GM19467 (cell line): ENCODE data around the gene FBN3.

Experiments
- ATAC-seq: cut with Tn5 transposase; IDR thresholded peaks from one replicate; pipeline ENCODE4 v1.9.1; 2021; ENCODE audit warnings: mild to moderate bottlenecking, moderate library complexity; ENCODE audit not compliant: unreplicated experiment

The FBN3 gene

DNA sequence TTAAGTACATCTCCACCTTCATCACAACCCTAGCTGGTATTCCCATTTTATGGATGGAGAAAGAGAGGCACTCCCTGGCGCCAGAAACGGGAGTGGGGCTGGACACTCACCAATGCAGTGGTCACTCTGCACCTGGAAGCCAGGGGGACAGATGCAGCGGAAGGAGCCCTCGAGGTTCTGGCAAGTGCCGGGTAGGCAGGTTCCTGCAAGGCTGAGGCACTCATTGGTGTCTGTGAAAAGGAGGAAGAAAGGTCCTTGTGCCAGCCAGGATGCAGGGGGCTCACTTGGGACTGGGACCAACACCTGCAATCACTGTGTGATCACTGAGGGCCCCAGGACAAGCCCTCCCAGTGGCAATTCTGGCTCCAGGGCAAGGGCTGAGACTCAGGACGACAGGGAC is 55.1 kb downstream of the FBN3 start:
- no peak for ATAC-seq

- no peak for ATAC-seq
Observed at GRCh38 chr19:8093740-8094139, 55.7 kb downstream of the FBN3 start.

- no peak for ATAC-seq
Observed at GRCh38 chr19:8090950-8091349, 58.4 kb downstream of the FBN3 start.

DNA sequence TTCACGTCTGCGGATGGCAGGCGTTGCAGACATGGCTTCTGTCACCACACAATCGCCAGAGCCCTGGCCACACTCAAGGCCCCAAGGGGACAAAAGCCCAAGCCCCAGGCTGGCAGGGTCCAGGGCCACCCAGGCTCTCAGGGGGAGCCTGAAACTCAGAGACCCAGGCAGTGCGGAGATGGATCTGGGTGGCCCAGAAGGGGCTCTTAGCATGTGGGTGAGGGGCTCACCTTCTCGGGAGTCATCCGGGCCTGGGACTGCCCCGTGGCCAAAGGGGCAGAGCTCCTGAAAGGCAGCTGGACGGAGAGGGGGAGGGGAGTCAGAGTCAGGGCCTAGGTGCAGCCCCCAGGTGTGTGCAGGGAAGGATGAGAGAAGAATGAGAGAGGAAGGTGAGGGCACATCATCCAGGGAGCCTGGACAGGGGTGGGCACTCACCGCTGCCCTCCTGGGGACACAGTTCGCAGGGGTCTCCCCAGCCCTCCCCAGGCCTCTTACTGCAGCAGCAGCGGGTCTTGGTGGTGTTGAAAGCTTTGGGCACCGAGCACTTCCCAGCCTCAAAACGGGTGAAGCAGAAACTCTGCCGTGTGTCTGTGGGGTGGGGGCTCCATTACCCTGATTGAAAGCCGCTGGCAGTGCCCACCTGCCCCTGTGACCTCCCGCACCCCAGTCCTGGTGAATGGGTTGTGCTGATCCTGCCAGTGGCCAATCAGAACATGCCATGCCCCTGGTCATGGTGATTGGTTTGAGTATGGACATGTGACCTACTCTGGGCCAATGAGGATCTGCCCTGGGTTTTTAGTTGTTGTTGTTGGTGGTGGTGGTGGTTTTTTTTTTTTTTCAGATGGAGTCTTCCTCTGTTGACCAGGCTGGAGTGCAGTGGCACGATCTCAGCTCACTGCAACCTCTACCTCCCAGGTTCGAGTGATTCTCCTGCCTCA is 59.5 kb downstream of the FBN3 start:
- no peak for ATAC-seq

- ATAC-seq = no peak
Observed at GRCh38 chr19:8088752-8089663, 60.4 kb downstream of the FBN3 start.

DNA sequence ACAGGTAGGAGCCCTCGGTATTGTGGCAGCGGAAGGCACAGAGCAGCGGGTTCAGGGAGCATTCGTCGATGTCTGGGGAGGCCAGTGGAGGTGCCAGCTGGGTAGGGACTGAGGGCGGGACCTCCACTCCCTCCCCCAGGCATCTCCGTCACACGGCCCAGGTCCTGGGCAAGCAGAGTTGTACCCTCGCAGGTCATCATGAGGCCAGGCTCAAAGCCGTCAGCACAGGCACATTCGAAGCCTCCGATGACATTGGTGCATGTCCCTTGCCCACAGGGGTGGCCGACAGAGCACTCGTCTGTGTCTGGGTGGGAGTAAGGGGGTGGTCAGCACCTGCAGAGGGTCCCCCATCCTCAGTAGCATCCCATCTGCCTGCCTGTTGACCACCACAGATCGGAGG is 61.5 kb downstream of the FBN3 start:
- no peak for ATAC-seq

- ATAC-seq = no peak
Observed at GRCh38 chr19:8086849-8087248, 62.5 kb downstream of the FBN3 start.

DNA sequence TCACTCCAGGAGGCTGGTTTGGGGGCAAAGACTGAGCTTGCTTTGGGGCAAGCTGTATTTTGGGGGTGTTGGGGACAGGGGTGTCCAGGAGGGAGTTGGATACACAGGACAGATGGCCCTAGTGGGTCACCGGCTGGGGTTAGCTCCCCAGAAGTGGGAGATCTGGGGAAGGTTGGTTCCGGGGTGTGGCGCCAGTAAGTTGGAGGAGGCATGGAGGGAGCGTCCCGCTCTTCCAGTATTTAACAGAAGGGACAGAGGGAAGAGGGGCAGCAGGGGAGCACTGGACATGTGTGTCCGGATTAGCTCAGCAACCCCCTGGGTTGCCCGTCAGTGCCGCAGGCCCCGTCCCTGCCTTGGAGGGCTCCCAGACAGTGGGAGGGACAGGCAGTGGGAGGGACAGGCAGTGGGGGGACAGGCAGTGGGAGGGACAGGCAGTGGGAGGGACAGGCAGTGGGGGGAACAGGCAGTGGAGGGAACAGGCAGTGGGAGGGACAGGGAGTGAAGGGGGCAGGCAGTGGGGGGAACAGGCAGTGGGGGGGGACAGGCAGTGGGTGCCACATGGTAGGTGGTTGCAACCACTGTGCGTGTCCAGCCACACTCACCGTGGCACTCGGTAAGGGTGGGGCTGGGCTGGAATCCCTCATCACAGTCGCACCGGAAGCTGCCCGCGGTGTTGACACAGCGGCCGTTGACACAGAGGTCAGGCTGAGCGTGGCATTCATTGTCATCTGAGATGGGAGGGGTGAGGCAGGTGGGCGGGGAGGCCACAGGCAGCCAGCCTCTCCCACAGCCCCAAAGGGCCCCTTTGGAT is 63.6 kb downstream of the FBN3 start:
- no peak for ATAC-seq

DNA sequence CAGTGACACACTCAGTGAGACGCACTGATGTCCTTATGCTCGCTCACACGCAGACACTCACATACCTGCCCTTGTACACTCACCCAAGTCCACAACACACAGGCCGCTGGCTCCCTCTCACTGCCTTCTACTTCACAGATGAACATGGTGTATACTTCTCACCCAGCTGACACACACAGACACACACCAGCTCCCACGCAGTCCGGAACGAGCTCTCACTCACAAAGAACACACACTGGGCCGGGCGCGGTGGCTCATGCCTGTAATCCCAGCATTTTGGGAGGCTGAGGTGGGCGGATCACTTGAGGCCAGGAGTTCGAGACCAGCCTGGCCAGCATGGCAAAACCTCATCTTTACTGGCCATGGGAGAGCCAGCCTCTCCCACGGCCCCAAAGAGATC is 65.2 kb downstream of the FBN3 start:
- no peak for ATAC-seq

- ATAC-seq = no peak
Observed at GRCh38 chr19:8083141-8083540, 66.3 kb downstream of the FBN3 start.

- ATAC-seq = no peak
Observed at GRCh38 chr19:8081569-8082550, 67.5 kb downstream of the FBN3 start.

- ATAC-seq = no peak
Observed at GRCh38 chr19:8080832-8081231, 68.6 kb downstream of the FBN3 start.

DNA sequence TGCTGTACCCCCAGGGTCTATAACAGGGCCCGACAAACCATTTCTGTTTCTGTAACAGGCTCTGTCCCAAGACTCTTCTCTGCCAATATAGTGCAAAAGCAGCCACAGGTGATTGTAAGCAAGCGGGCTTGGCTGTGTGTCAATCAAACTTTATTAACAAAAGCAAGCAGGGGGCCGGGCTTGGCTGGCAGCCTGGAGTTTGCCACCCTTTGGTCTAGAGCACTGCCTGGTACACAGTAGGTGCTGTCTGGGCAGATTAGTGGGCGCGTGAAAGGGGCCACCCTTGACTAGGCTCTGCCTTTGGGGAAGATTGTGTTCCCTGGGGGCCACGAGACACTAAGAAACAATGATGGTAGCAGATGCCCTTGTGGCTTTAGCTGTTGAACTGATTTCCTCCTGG is 69.4 kb downstream of the FBN3 start:
- ATAC-seq = no peak

DNA sequence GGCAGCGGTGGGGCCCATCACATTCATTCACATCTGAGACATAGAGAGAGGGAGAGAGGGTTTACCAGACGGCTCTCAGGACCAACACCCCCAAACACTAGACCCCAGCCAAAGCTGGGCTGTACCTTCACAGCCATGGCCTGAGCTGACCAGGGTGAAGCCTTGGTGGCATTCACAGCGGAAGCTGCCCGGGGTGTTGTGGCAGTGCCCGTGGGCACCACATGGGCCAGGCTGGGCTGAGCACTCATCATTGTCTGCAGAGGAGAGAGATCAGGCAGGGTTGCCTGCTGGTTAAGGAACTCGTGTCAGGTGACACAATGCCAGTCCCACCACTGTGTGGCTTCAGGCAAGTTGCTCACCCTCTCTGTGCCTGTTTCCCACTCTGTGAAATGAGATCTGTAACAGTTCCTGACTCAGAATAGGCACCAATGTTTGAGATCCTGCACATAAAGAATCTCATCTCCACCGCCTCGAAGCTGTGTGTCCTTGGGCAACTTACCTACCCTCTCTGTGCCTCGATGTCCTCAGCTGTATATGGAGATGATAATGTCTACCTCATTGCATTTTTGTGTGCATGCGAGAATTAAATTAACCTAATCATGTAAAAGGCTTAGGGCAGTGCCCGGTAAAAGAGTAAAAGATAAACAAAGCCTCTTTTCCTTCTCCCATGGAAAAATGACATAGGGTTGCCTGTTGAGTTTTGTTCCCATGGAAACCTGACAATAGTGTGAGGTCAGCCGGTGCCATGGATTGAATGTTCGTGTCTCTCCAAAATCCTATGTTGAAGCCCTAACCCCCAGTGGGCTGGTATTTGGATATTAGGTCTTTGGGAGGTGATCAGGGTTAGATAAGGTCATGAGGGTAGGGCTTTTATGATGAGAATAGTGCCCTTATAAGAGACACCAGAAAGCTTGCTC is 74.0 kb downstream of the FBN3 start:
- no peak for ATAC-seq

- ATAC-seq = no peak
Observed at GRCh38 chr19:8074501-8074900, 74.9 kb downstream of the FBN3 start.

DNA sequence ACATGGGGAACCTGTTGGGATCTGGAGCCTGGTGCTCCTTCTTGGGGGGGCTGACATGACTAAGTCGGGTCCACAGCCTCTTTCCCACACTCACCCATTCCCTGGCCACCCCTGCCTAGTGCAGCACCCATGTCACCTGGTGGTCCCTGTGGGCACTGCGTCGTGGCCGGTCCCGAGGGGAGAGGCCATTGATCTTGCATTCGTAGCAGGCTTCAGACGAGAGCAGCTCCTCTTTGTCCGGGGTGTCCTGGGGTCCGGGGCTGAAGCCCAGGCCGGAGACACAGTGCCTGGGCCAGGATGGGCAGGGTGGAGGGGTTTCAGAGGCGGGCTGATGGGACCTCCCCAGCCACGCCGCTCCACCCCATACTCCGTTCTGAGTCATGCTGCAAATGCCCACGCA is 77.5 kb downstream of the FBN3 start:
- no peak for ATAC-seq

- no peak for ATAC-seq
Observed at GRCh38 chr19:8069096-8069973, 80.1 kb downstream of the FBN3 start.

GRCh38 chr19:8065875-8066261 is 83.5 kb downstream of the FBN3 start:
- no peak for ATAC-seq
